Ishikawa (cell line): Measurements from ENCODE around the gene GOLGA6A.
A peak's percentile ranks its signal among the peaks of the same experiment; 100 is the strongest.

Experiments
- CEBPB ChIP-seq: IDR thresholded peaks from 2 replicates; pipeline ENCODE4 v1.6.1; 2012
- CREB1 ChIP-seq: IDR thresholded peaks from 2 replicates; pipeline ENCODE4 v1.6.1; 2012; ENCODE audit warnings: low read depth
- EGR1 ChIP-seq: IDR thresholded peaks from 2 replicates; pipeline ENCODE4 v1.6.1; 2012
- EP300 ChIP-seq: IDR thresholded peaks from 2 replicates; pipeline ENCODE4 v1.6.1; 2012; ENCODE audit warnings: borderline replicate concordance
- FOXM1 ChIP-seq: IDR thresholded peaks from 2 replicates; pipeline ENCODE4 v1.6.1; 2012; ENCODE audit warnings: low read depth, borderline replicate concordance
- MAX ChIP-seq: IDR thresholded peaks from 2 replicates; pipeline ENCODE4 v1.6.1; 2012
- NFIC ChIP-seq: IDR thresholded peaks from 2 replicates; pipeline ENCODE4 v1.6.1; 2012
- RAD21 ChIP-seq: IDR thresholded peaks from 2 replicates; pipeline ENCODE4 v1.6.1; 2012; ENCODE audit warnings: low read depth
- TAF1 ChIP-seq: IDR thresholded peaks from 2 replicates; pipeline ENCODE4 v1.6.1; 2012; ENCODE audit warnings: low read depth, mild to moderate bottlenecking
- TCF12 ChIP-seq: IDR thresholded peaks from 2 replicates; pipeline ENCODE4 v1.6.1; 2012; ENCODE audit warnings: low read depth
- TEAD4 ChIP-seq: IDR thresholded peaks from 2 replicates; pipeline ENCODE4 v1.6.1; 2012
- USF1 ChIP-seq: IDR thresholded peaks from 2 replicates; pipeline ENCODE4 v1.6.1; 2012
- YY1 ChIP-seq: IDR thresholded peaks from 2 replicates; pipeline ENCODE4 v1.6.1; 2012; ENCODE audit warnings: low read depth
- ZBTB7A ChIP-seq: IDR thresholded peaks from 2 replicates; pipeline ENCODE4 v1.6.1; 2012; ENCODE audit warnings: low read depth
- TF ChIP-seq, protein P1 (sequence below): IDR thresholded peaks from 2 replicates; pipeline ENCODE4 v1.6.1; 2012; ENCODE audit warnings: low read depth, mild to moderate bottlenecking

Gene GOLGA6A

DNA sequence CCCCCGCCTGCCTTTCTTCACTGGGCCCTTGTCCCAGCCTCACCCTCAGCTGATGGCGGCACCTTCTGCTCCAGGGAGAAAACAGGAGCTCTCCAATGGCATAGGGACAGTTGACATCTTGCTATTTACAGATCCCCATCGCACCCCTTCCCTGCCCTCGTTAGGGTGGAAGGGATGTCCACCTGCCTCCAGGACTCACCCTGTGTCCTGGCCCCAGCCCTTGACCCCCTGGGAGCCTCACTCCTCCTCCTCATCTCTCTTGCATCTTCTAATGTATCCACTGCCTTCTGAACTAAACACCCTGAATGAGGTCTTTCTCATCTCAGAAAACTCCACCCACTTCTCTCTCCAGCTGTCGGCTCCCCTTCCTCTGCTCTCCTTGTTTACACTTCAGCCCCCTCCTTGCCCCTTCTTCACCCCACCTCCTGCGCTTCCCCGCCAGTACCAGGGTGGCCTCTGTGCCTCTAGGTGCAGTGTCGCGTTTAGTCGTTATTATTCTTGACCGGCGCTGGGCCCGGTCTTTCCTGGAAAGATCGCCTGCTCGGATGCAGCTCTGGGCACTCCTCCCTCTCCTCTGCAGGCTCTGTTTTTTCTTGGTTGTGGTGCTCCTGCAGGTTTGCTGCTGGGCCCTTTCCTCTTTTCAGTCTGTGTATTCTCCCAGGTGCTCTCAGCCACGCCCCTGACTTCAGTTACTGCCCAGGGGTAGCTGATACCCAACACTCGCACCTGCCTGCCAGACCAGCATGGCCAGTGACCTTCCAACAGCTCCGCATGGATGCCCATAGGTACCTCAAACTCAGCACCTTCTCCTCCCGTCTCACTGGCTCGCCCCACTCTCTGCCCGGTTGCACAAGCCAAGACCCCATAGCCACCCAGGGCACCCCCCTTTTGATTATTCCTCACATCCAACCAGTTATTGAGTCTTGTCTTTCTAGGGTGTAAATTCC lies 44.9 kb downstream of the GOLGA6A start:
- no peak for TF ChIP-seq EGR1
- TF ChIP-seq CREB1: no peak
- no peak for TF ChIP-seq USF1
- no peak for TF ChIP-seq FOXM1
- no peak for TF ChIP-seq TCF12
- TF ChIP-seq ZBTB7A: no peak
- no peak for TF ChIP-seq MAX
- TF ChIP-seq NFIC: no peak
- no peak for TF ChIP-seq CEBPB
- TF ChIP-seq EP300: no peak
- TF ChIP-seq YY1: no peak
- TF ChIP-seq, protein P1, sequence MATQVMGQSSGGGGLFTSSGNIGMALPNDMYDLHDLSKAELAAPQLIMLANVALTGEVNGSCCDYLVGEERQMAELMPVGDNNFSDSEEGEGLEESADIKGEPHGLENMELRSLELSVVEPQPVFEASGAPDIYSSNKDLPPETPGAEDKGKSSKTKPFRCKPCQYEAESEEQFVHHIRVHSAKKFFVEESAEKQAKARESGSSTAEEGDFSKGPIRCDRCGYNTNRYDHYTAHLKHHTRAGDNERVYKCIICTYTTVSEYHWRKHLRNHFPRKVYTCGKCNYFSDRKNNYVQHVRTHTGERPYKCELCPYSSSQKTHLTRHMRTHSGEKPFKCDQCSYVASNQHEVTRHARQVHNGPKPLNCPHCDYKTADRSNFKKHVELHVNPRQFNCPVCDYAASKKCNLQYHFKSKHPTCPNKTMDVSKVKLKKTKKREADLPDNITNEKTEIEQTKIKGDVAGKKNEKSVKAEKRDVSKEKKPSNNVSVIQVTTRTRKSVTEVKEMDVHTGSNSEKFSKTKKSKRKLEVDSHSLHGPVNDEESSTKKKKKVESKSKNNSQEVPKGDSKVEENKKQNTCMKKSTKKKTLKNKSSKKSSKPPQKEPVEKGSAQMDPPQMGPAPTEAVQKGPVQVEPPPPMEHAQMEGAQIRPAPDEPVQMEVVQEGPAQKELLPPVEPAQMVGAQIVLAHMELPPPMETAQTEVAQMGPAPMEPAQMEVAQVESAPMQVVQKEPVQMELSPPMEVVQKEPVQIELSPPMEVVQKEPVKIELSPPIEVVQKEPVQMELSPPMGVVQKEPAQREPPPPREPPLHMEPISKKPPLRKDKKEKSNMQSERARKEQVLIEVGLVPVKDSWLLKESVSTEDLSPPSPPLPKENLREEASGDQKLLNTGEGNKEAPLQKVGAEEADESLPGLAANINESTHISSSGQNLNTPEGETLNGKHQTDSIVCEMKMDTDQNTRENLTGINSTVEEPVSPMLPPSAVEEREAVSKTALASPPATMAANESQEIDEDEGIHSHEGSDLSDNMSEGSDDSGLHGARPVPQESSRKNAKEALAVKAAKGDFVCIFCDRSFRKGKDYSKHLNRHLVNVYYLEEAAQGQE: no peak

DNA sequence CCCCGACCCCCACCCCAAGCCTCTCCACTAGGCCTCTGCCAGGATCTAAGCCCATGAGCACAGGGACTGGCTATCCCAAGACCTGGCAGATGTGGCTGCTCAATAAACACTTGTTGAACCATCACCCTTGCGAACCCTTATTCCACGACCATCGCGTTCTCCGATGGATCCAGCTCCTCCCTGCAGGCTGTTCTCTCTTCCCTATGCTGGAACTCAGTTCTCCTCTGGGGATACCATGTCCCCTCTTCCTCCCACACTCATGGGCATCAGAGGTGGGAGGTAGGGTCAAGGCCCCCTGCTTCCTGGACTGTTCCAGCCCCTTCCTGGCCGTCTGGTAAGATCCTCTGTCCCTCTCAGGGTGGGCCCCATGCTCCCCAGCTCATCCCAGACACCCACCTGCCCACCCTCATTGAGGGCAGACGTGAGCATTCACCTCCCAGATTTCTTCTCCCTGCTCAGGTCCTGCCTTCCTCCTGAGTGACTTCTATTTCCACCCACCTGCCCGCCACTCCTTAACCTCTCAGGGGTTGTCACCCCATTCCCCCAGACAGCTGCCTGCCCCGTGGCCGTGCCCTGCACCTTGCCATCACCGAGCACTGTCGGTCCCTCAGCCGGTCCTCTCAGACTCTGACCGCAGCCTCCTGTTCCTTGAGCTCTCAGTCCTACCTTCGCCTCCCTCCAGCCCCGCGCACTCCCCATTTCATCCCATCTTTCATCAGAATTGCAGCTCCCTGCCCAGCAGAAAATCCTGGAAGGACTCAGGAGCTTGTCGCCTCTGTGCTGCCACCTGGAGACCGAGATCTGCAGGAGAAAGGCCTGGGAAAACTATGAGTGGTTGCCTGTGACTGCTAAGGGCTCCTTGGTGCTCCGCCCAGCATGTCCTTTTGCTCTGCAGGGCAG lies 45.8 kb downstream of the GOLGA6A start:
- no peak for TF ChIP-seq ZBTB7A
- no peak for TF ChIP-seq USF1
- peak; percentile 61 for TF ChIP-seq RAD21
- no peak for TF ChIP-seq TCF12
- no peak for TF ChIP-seq CREB1
- TF ChIP-seq, protein P1: no peak
- no peak for TF ChIP-seq TAF1
- TF ChIP-seq CEBPB: no peak

GRCh38 chr15:74035121-74036017 lies 47.0 kb downstream of the GOLGA6A start:
- TF ChIP-seq MAX (no peak), RAD21 (no peak), CEBPB (no peak), TAF1 (no peak), EGR1 (no peak), YY1 (no peak), NFIC (no peak), FOXM1 (no peak), CREB1 (no peak), EP300 (no peak), TEAD4 (no peak), TCF12 (no peak), USF1 (no peak), ZBTB7A (no peak)
- TF ChIP-seq, protein P1: no peak
